ENCODE results near the gene LGALS1.

Gene LGALS1

DNA sequence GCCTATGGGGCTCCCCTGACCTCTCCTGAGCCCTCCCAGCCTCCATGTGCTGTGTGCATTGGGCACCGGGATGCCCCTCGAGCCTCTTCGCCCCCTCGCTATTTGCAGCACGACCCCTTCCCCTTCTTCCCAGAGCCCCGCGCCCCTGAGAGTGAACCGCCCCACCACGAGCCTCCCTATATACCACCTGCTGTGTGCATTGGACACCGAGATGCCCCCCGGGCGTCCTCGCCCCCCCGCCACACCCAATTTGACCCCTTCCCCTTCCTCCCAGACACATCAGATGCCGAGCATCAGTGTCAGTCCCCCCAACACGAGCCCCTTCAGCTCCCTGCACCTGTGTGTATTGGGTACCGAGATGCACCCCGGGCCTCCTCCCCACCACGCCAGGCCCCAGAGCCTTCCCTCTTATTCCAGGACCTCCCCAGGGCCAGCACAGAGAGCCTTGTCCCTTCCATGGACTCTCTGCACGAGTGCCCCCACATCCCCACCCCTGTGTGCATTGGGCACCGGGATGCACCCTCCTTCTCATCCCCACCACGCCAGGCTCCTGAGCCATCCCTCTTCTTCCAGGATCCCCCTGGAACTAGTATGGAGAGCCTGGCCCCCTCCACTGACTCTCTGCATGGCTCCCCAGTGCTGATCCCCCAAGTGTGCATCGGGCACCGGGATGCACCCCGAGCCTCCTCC, 50.3 kb downstream of the LGALS1 start:
- H3K36me3 ChIP-seq (ENCODE audit: control insufficient read depth, insufficient read depth, low read length), result peaks cover 10% of the 10 kb centered on the region
- no peaks in the 10 kb centered on the region for H3K4me1 ChIP-seq (ENCODE audit: control insufficient read depth, insufficient read depth, low read length)
- no peak overlapping the region for H3K4me3 ChIP-seq (ENCODE audit: low read depth, low read length)
- no peaks in the 10 kb centered on the region for H3K9me3 ChIP-seq (ENCODE audit: control insufficient read depth, insufficient read depth, low read length)
- H3K27me3 ChIP-seq (ENCODE audit: control insufficient read depth, insufficient read depth, low read length), result no peaks in the 10 kb centered on the region
- H3K9ac ChIP-seq (ENCODE audit: low read depth, low read length), result no peak overlapping the region

- Histone ChIP-seq H3K27me3 (ENCODE audit: control insufficient read depth, insufficient read depth, low read length) (no peaks in the 10 kb centered on the region), H3K4me1 (ENCODE audit: control insufficient read depth, insufficient read depth, low read length) (no peaks in the 10 kb centered on the region)
Measured at GRCh38 chr22:37726241-37726887, 50.9 kb downstream of the LGALS1 start.

GRCh38 chr22:37728620-37729019, 53.2 kb downstream of the LGALS1 start:
- no peaks in the 10 kb centered on the region for H3K9me3 ChIP-seq (ENCODE audit: control insufficient read depth, insufficient read depth, low read length)
- no peak overlapping the region for H3K9ac ChIP-seq (ENCODE audit: low read depth, low read length)
- H3K4me1 ChIP-seq (ENCODE audit: control insufficient read depth, insufficient read depth, low read length), result no peaks in the 10 kb centered on the region

More at GRCh38 chr22:37726241-37726887, 50.9 kb downstream of the LGALS1 start:
- Histone ChIP-seq H3K9me3 (ENCODE audit: control insufficient read depth, insufficient read depth, low read length) (no peaks in the 10 kb centered on the region), H3K9ac (ENCODE audit: low read depth, low read length) (no peak overlapping the region), H3K36me3 (ENCODE audit: control insufficient read depth, insufficient read depth, low read length) (peaks cover 8% of the 10 kb centered on the region), H3K4me3 (ENCODE audit: low read depth, low read length) (no peak overlapping the region)

More at GRCh38 chr22:37728620-37729019, 53.2 kb downstream of the LGALS1 start:
- Histone ChIP-seq H3K27me3 (ENCODE audit: control insufficient read depth, insufficient read depth, low read length) (no peaks in the 10 kb centered on the region), H3K4me3 (ENCODE audit: low read depth, low read length) (no peak overlapping the region), H3K36me3 (ENCODE audit: control insufficient read depth, insufficient read depth, low read length) (peaks cover 8% of the 10 kb centered on the region)
